Hematopoietic multipotent progenitor cell (in vitro differentiated cells): ENCODE data around the gene ZNF484. TPM values are rescaled to one million over a fixed set of nuclear protein-coding genes. Genes with fewer than 3 reads are reported as not detected.
A peak's percentile ranks its signal among the peaks of the same experiment; 100 is the strongest.
"Not testable (repeated sequence)": the region's sequence is repeated elsewhere in the genome, so short reads cannot be mapped to it uniquely, and the experiment has no call there.

ENCODE experiments used
- DNase-seq, 3 donors: peaks; one replicate each; pipeline ENCODE4 v3.0.0-alpha.2; 2011 to 2015; ENCODE audit warnings: low read depth in 2 of 3, low spot score in 2 of 3
- total RNA-seq: library from RNA; depleted of rRNA; stranded (reverse); fragments of >200 nt; gene quantifications from one replicate; pipeline ENCODE4 v1.2.3, GENCODE V29; 2012

The ZNF484 gene
- total RNA-seq: 3.8 TPM

DNA sequence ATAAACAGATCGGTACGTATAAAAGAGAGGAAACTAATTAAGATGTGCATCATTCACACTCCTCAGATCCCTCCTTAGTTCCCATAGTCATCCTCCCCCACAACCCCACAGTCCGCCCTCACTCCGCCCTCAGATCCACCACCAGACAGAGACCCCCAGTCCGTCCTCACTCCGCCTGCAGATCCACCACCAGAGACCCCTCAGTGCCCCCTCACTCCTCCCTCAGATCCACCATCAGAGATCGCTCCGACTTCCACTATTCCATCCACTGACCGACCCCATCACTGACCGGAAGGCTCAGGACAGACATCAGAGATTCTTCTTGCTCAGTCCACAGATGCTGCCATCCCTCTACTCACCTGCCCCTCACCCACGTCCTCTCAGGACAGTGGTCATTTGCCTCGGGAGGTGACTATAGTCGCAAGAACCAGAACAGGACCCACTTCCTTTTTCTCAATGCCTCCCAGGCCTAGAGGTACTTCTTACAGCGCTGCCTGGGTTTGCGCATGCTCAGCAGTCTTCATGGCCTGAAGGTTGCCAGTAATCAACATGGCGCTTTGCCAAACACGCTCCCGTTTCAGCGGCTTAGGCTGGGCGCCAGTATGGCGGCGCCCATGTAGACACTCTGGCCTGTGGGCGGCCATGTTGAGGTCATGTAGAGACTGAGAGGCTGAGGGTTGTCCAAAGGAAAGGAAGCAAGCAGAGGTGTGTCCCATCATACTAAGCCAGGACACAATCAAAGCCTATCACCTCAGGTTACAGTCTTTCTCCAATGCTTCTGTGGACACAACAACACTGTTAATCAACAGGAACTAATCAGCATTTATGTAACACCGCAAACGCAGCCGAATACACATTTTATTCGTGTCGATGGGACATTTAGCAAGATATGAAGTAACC lies at the start of gene ZNF484:
ZNF484 (minus strand) TSS at position 508 of the 900 bp plus-strand sequence. CDS start 3,009 bp downstream, outside the sequence.
- DNase-seq: peak; percentile 94 to 99 (median 99)

DNA sequence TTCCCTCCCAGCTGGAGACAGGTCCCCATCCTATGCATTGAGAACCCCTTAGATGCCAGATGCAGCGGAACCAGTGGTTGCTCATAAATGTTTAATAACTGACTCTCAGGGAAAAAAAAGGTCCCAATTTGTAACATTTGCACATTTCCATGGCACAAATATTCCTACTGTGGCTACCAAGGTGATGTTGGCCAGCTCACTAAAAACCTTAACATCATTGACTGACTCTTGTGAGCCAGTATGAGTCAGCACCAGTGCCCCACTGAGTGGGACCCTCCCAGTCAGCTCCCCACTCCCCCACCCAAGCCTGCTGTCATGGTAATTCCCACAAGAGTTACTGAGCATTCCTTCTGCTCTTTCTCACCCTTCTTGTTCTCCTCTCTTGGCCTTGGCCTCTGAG lies 42.6 kb upstream of the ZNF484 start:
- no peak for DNase-seq

DNA sequence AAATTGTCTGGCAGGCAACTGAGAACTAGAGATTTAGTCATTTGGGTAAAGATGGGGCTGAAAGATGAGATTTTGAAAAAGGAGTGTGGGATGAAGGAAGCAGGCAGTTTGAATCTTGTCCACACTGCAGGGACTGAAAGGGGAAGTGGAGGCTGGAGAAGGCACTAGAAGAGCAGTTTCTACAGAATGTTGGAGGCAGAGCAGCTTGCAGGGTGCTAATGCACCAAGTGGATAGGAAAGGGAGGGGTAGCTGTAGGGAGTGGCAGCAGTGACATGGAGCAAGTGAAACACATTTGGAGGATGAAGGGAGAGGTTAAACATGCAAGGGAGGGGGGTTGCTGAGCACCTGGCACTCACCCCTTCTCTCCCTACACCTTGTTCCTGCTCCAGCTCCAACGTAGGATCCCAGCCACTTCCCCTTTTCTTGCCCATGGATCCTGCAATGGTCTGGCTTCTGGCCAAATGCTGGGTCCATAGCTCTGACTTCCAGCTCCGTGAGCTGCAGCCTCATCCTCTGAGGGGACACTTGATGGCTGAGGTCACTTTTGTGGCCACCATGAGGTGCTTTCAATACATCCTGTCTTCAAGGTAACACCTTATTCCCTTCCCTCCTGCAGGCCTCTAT lies 39.5 kb upstream of the ZNF484 start:
- DNase-seq: peak in 1 of 3 donors; percentile 11

GRCh38 chr9:92911511-92912475 lies 34.0 kb upstream of the ZNF484 start:
- no peak for DNase-seq

- not testable (repeated sequence) for DNase-seq
These were observed 27.3 kb upstream of the ZNF484 start for GRCh38 chr9:92905137-92905536.

GRCh38 chr9:92897323-92897722 lies 19.5 kb upstream of the ZNF484 start:
- DNase-seq: no peak

DNA sequence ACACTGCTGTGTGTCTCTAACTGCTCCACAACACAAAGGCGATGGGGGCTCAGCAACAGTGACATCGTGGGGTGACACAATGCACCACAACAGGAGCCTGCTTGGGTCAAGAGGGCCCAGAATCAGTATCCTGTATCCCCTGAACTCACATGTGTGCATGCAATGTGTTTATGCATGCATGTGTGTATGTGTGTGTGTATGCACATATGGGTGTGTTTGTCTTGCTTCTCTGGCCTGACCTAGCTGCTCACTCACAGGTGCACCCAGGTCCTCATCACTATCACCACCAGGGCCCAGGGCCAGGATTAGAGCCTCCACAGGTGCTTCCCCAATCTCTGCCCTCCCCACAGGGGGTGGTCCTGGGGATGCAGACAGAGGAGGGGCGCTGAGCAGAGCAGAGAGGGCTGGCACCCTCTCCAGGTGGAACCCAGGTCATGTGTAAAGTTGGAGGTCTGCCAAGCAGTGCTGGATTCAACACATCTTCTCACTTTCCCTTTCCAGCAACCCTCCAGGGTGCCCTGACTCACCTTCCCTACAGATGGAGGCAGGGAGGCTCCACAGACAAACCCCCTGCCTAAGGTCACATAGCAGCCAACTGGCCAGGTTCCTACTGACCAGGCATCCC lies 18.1 kb upstream of the ZNF484 start:
- DNase-seq: no peak

GRCh38 chr9:92894711-92895362 lies 17.0 kb upstream of the ZNF484 start:
- DNase-seq: no peak

GRCh38 chr9:92893916-92894610 lies 16.2 kb upstream of the ZNF484 start:
- not testable (repeated sequence) for DNase-seq

- DNase-seq: not testable (repeated sequence)
These were observed 14.4 kb upstream of the ZNF484 start for GRCh38 chr9:92892276-92892675.

- no peak for DNase-seq
These were observed 12.9 kb upstream of the ZNF484 start for GRCh38 chr9:92890761-92891160.

GRCh38 chr9:92887880-92888338 lies 10.1 kb upstream of the ZNF484 start:
- peak in 1 of 3 donors; percentile 31 for DNase-seq

- DNase-seq: peak in 2 of 3 donors; percentile 60 to 86
These were observed 9.2 kb upstream of the ZNF484 start for GRCh38 chr9:92886846-92887610.

DNA sequence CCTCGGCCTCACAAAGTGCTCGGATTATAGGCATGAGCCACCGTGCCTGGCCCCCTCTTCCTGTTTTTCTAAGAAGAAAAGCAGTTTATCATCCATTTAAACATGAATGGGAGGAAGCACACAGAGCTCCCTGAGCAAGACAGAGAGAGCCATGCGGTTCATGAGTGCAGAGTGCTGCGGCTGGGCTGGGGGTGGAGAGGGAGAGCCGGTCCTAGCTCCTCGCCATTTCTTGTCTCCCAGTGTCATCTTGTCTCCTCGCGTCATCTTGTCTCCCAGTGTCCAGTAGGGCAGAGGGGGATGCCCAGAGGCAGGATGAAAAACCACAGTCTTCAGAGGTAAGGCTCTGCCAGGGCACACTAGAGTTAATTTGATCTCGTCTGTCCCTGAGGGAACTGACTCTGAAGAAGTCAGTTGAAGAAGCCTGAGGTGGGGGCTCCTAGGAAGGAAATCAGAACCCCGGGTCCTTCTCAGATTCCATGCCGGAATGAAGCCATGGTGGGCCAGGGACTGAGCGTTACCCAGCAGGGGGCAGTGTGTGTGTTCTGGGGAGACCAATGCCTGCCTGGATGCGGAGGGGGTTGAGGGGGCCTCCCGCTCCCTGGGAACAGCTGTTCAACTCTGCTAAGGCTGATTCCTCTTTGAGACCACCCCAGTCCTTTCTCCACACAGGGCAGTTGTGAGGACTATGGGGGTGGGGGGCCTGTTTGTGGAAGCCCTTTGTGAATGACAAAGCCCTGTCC lies 6.0 kb upstream of the ZNF484 start:
- peak in 1 of 3 donors; percentile 17 for DNase-seq

- no peak for DNase-seq
These were observed 4.4 kb upstream of the ZNF484 start for GRCh38 chr9:92882276-92882675.

- no peak for DNase-seq
These were observed 2.5 kb downstream of the ZNF484 start for GRCh38 chr9:92875373-92875772.

- no peak for DNase-seq
These were observed 7.5 kb downstream of the ZNF484 start for GRCh38 chr9:92870289-92870688.

GRCh38 chr9:92866600-92866999 lies 11.2 kb downstream of the ZNF484 start:
- DNase-seq: not testable (repeated sequence)
